Ascending aorta (tissue), 2 donors: ENCODE data around the gene LENG9. TPM values are rescaled to one million over a fixed set of nuclear protein-coding genes. Genes with fewer than 3 reads are reported as not detected.

Experiments used
- DNase-seq, 2 donors: peaks; one replicate each; pipeline ENCODE4 v3.0.0-alpha.2; 2019; ENCODE audit warnings: low spot score in 2 of 2
- H3K27ac ChIP-seq, 2 donors: fragments of 200-600 bp; sonication (generic); one replicate each; pipeline ENCODE4 v1.5.1; 2016 to 2017; ENCODE audit warnings: mild to moderate bottlenecking in 1 of 2
- H3K27me3 ChIP-seq: fragments of 200-600 bp; sonication (generic); one replicate; pipeline ENCODE4 v1.5.1; 2017
- H3K36me3 ChIP-seq, 2 donors: fragments of 200-600 bp; sonication (generic); one replicate each; pipeline ENCODE4 v1.5.1; 2016
- H3K4me1 ChIP-seq, 2 donors: fragments of 200-600 bp; sonication (generic); one replicate each; pipeline ENCODE4 v1.5.1; 2016 to 2017; ENCODE audit warnings: mild to moderate bottlenecking in 1 of 2
- H3K4me3 ChIP-seq, 2 donors: fragments of 200-600 bp; sonication (generic); one replicate each; pipeline ENCODE4 v1.5.1; 2016 to 2017; ENCODE audit warnings: mild to moderate bottlenecking in 1 of 2
- H3K9me3 ChIP-seq, 2 donors: fragments of 200-600 bp; sonication (generic); one replicate each; pipeline ENCODE4 v1.5.1; 2016
- CTCF ChIP-seq, 3 experiments: fragments of 200-600 bp in 2 of 3; fragments of 450-650 bp in 1 of 3; sonication (generic) in 2 of 3; IDR thresholded peaks; one replicate each; pipeline ENCODE4 v1.5.1; 2016 to 2019; ENCODE audit warnings: antibody characterized with exemption in 3 of 3, mild to moderate bottlenecking in 1 of 3, moderate library complexity in 1 of 3
- intact Hi-C: fragments of 100-400 bp; cut with DNase I; formaldehyde crosslinking; loops from one replicate; pipeline ENCODE4 v1.15.1; 2023
- total RNA-seq: library from RNA; depleted of rRNA; stranded (reverse); fragments of >200 nt; gene quantifications from one replicate; pipeline ENCODE4 v1.1.0, GENCODE V29; 2016

LENG9 gene
- total RNA-seq, 1 donor from 2014 or later: 10.1 TPM

- Histone ChIP-seq H3K27ac (peak overlapping the region; percentile 97), H3K27me3 (no peaks in the 10 kb centered on the region), H3K4me3 (peak overlapping the region; percentile 71 to 79), H3K9me3 (no peaks in the 10 kb centered on the region), H3K36me3 (peaks cover 43 to 49% of the 10 kb centered on the region in 2 donors), H3K4me1 (peaks cover 14 to 20% of the 10 kb centered on the region in 2 donors)
- no peak for TF ChIP-seq CTCF (IDR thresholded peaks at IDR 0.05)
- DNase-seq: peak in 1 of 2 donors; percentile 62
- intact Hi-C loops: loop anchor here (5.0 to 10.0 kb wide), 6 partner anchors 270 to 1130 kb away; partner anchors contain the start of genes NDUFA3, OSCAR, PPP6R1 and TSEN34
These were observed 1.4 kb downstream of the LENG9 start for GRCh38 chr19:54462047-54462654.

GRCh38 chr19:54461613-54462012 is 2.0 kb downstream of the LENG9 start:
- no peaks in the 10 kb centered on the region for H3K9me3 ChIP-seq
- H3K27ac ChIP-seq: peak overlapping the region; percentile 97
- H3K27me3 ChIP-seq: no peaks in the 10 kb centered on the region
- no peak for TF ChIP-seq CTCF (IDR thresholded peaks at IDR 0.05)
- peaks cover 49 to 55% of the 10 kb centered on the region in 2 donors for H3K36me3 ChIP-seq
- H3K4me3 ChIP-seq: no peak overlapping the region
- DNase-seq: peak in 1 of 2 donors; percentile 56
- H3K4me1 ChIP-seq: peaks cover 14 to 20% of the 10 kb centered on the region in 2 donors
- intact Hi-C loops: loop anchor here (5.0 to 10.0 kb wide), 6 partner anchors 269 to 1129 kb away; partner anchors contain the start of genes NDUFA3, OSCAR, PPP6R1 and TSEN34

- H3K36me3 ChIP-seq: peaks cover 53 to 59% of the 10 kb centered on the region in 2 donors
- no peak for TF ChIP-seq CTCF (IDR thresholded peaks at IDR 0.05)
- DNase-seq: no peak
These were observed 2.4 kb downstream of the LENG9 start for GRCh38 chr19:54461210-54461609.

GRCh38 chr19:54460230-54461005 is 3.2 kb downstream of the LENG9 start:
- peaks cover 61 to 66% of the 10 kb centered on the region in 2 donors for H3K36me3 ChIP-seq
- H3K4me3 ChIP-seq: no peak overlapping the region
- no peak for TF ChIP-seq CTCF (IDR thresholded peaks at IDR 0.05)
- no peaks in the 10 kb centered on the region for H3K9me3 ChIP-seq
- peaks cover 14 to 20% of the 10 kb centered on the region in 2 donors for H3K4me1 ChIP-seq
- intact Hi-C loops: loop anchor here (5.0 to 10.0 kb wide), 6 partner anchors 268 to 1128 kb away; partner anchors contain the start of genes NDUFA3, OSCAR, PPP6R1 and TSEN34
- H3K27me3 ChIP-seq: no peaks in the 10 kb centered on the region
- DNase-seq: no peak
- H3K27ac ChIP-seq: no peak overlapping the region

More at GRCh38 chr19:54461210-54461609, 2.4 kb downstream of the LENG9 start:
- Histone ChIP-seq H3K4me1 (peaks cover 14 to 20% of the 10 kb centered on the region in 2 donors), H3K4me3 (no peak overlapping the region), H3K27ac (peak overlapping the region in 1 of 2 donors; percentile 97), H3K9me3 (no peaks in the 10 kb centered on the region), H3K27me3 (no peaks in the 10 kb centered on the region)
- intact Hi-C loops: loop anchor here (5.0 to 10.0 kb wide), 6 partner anchors 269 to 1129 kb away; partner anchors contain the start of genes NDUFA3, OSCAR, PPP6R1 and TSEN34

GRCh38 chr19:54459282-54460229 is 4.0 kb downstream of the LENG9 start:
- H3K9me3 ChIP-seq: no peaks in the 10 kb centered on the region
- no peak for TF ChIP-seq CTCF (IDR thresholded peaks at IDR 0.05)
- no peak overlapping the region for H3K4me3 ChIP-seq
- intact Hi-C loops: loop anchor here (5.0 to 10.0 kb wide), 6 partner anchors 267 to 1127 kb away; partner anchors contain the start of genes NDUFA3, OSCAR, PPP6R1 and TSEN34
- H3K4me1 ChIP-seq: peaks cover 14 to 20% of the 10 kb centered on the region in 2 donors
- peak in 1 of 2 donors; percentile 59 for DNase-seq
- no peak overlapping the region for H3K27ac ChIP-seq
- H3K36me3 ChIP-seq: peaks cover 69 to 75% of the 10 kb centered on the region in 2 donors
- no peaks in the 10 kb centered on the region for H3K27me3 ChIP-seq
